Upper lobe of left lung (tissue), 4 donors: ENCODE measurements around the gene ABCC8.

ENCODE experiments used
- EP300 ChIP-seq, 4 donors: sonication (generic); formaldehyde crosslinking; IDR thresholded peaks; one replicate each; pipeline ENCODE4 v1.5.1; 2017; ENCODE audit warnings: antibody characterized with exemption in 4 of 4, control low read depth in 2 of 4
- POLR2AphosphoS5 ChIP-seq, 2 donors: sonication (generic); formaldehyde crosslinking; IDR thresholded peaks; one replicate each; pipeline ENCODE4 v1.5.1; 2017; ENCODE audit warnings: antibody characterized with exemption in 2 of 2
- TF ChIP-seq, protein P1 (sequence below), 6 experiments: fragments of 450-650 bp in 4 of 6; fragments of 200-600 bp in 2 of 6; sonication (generic) in 2 of 6; IDR thresholded peaks; one replicate each; pipeline ENCODE4 v1.5.1; 2016 to 2019; ENCODE audit warnings: antibody characterized with exemption in 6 of 6

DNA sequence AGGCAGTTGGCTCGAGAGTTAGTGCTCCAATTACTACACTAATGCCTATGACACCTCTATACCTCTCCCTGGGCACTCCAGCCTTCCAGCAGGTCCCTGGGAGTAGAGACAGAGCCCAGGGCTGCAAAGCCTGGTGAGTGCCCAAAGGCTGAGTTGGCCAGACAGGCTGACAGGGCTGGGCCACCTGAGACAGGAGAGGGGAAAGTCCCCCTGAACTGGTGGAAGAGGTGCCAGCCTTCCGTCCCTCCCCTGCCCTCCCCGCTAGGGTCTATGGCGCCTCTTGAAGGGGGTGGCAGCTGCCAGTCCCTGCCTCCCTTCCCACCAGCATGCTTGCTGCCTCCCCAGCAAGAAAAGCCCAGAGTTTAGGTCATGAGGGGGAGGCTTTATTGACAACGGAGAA, 91.2 kb downstream of the ABCC8 start:
- TF ChIP-seq, protein P1, sequence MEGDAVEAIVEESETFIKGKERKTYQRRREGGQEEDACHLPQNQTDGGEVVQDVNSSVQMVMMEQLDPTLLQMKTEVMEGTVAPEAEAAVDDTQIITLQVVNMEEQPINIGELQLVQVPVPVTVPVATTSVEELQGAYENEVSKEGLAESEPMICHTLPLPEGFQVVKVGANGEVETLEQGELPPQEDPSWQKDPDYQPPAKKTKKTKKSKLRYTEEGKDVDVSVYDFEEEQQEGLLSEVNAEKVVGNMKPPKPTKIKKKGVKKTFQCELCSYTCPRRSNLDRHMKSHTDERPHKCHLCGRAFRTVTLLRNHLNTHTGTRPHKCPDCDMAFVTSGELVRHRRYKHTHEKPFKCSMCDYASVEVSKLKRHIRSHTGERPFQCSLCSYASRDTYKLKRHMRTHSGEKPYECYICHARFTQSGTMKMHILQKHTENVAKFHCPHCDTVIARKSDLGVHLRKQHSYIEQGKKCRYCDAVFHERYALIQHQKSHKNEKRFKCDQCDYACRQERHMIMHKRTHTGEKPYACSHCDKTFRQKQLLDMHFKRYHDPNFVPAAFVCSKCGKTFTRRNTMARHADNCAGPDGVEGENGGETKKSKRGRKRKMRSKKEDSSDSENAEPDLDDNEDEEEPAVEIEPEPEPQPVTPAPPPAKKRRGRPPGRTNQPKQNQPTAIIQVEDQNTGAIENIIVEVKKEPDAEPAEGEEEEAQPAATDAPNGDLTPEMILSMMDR (IDR thresholded peaks at IDR 0.05): no peak
- TF ChIP-seq EP300 (IDR thresholded peaks at IDR 0.05) (no peak), POLR2AphosphoS5 (IDR thresholded peaks at IDR 0.05) (no peak)
